H1 (cell line): ENCODE results near the gene ACACB. TPM values are rescaled to one million over a fixed set of nuclear protein-coding genes. Genes with fewer than 3 reads are reported as not detected.

Experiments used
- KDM4A ChIP-seq: IDR thresholded peaks from one replicate; pipeline ENCODE4 v1.7.1; 2012; ENCODE audit warnings: low read depth, mild to moderate bottlenecking, moderate library complexity, low read length, inconsistent platforms; ENCODE audit not compliant: severe bottlenecking
- POLR2A ChIP-seq, 2 experiments: IDR thresholded peaks; 1 replicate in 1 of 2; 2 replicates in 1 of 2; pipeline ENCODE4 v1.6.1; 2011; ENCODE audit warnings: low read depth in 2 of 2, low read length in 2 of 2, mild to moderate bottlenecking in 2 of 2; ENCODE audit errors: control extremely low read depth in 1 of 2
- polyA plus RNA-seq, 7 experiments: library from polyadenylated mRNA; depleted of rRNA in 3 of 7; stranded (reverse) in 5 of 7; unstranded in 2 of 7; fragments of >200 nt in 5 of 7; fragments of 200-250 nt in 2 of 7; gene quantifications; 1 replicate in 5 of 7; 2 replicates in 1 of 7; 4 replicates in 1 of 7; pipeline versions ENCODE4 v1.2.1 to v1.2.3, GENCODE V29; 2011 to 2013; ENCODE audit warnings: missing spikeins in 2 of 7, mixed read lengths in 2 of 7
- total RNA-seq: library from RNA; stranded (reverse); fragmentation: NEBNext Ultra II Directional; extraction: Animal tissue kit (Norgen Biotek cat#: 25700); gene quantifications from 2 replicates; pipeline ENCODE4 v1.2.1, GENCODE V29; 2021

ACACB gene
- total and polyA plus RNA-seq, 2 of the 8 experiments (the other 6 are each of a cell fraction or from before 2014, with no cell fraction given): 5.8 to 15.3 TPM

DNA sequence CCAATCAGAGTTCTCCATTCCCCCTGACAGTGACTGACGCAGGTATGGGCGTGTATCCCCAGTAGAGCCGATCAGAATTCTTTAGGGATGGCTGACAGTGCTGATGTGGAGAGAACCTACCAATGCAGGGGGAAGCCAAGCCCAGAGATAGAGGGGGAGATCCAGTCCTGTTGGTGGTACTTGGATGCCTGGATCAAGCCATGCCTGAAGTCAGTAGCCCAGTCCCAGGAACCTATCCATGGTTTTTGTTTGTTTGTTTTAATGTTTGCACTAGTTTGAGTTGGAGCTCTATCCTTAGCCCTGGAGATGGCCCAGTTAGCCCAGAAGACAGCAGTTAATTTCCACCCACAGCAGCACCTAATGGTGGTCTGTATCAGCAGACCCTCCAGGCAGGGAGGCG, 152.5 kb downstream of the ACACB start (continued):
- TF ChIP-seq KDM4A: no peak
- TF ChIP-seq POLR2A (IDR thresholded peaks at IDR 0.05; ENCODE audit: control extremely low read depth in 1 of 2, low read depth in 2 of 2, low read length in 2 of 2): no peak
- TF ChIP-seq, all 59 proteins: peak for 0
